Naive thymus-derived CD8-positive, alpha-beta T cell (primary cell): ENCODE results near the gene UCP3. TPM values are rescaled to one million over a fixed set of nuclear protein-coding genes. Genes with fewer than 3 reads are reported as not detected.
A peak's percentile ranks its signal among the peaks of the same experiment; 100 is the strongest.

Experiments used
- ATAC-seq, 2 donors: fragments of 150-1000 bp; cut with Tn5 transposase in 1 of 2; sonication (Bioruptor Pico), chemical (Tn5 transposase) in 1 of 2; 1 replicate in 1 of 2; 2 replicates in 1 of 2; pipeline ENCODE4 v1.10.0; 2021; ENCODE audit warnings: mild to moderate bottlenecking in 2 of 2, moderate library complexity in 2 of 2
- POLR2A ChIA-PET: fragments of 350-600 bp; sonication (Branson Sonifier 250); formaldehyde crosslinking; loops from one replicate; lab custom pipeline; 2021; ENCODE audit warnings: antibody characterized with exemption; lab: Charles Lee
- DNase-seq, 10 donors: peaks; one replicate each; pipeline versions ENCODE4 v3.0.0 to v3.0.0-alpha.2; 2020 to 2022
- H3K27ac Mint-ChIP-seq, 10 donors: one replicate each; pipeline ENCODE4 v1.8.0; 2020 to 2022; ENCODE audit warnings: mild to moderate bottlenecking in 10 of 10, mixed read lengths in 10 of 10, moderate library complexity in 4 of 10, inconsistent platforms in 1 of 10
- H3K27me3 Mint-ChIP-seq, 5 donors: one replicate each; pipeline ENCODE4 v1.8.0; 2021 to 2022; ENCODE audit warnings: mixed read lengths in 5 of 5
- H3K36me3 Mint-ChIP-seq, 3 donors: one replicate each; pipeline ENCODE4 v1.8.0; 2020 to 2022; ENCODE audit warnings: mixed read lengths in 3 of 3, mild to moderate bottlenecking in 2 of 3, inconsistent platforms in 1 of 3
- H3K4me1 Mint-ChIP-seq, 4 donors: one replicate each; pipeline ENCODE4 v1.8.0; 2021 to 2022; ENCODE audit warnings: mixed read lengths in 4 of 4
- H3K4me3 Mint-ChIP-seq, 10 donors: one replicate each; pipeline ENCODE4 v1.8.0; 2020 to 2022; ENCODE audit warnings: mild to moderate bottlenecking in 10 of 10, mixed read lengths in 10 of 10, moderate library complexity in 6 of 10, inconsistent platforms in 1 of 10
- H3K9me3 Mint-ChIP-seq, 9 donors: one replicate each; pipeline ENCODE4 v1.8.0; 2020 to 2022; ENCODE audit warnings: mixed read lengths in 9 of 9, mild to moderate bottlenecking in 3 of 9, inconsistent platforms in 1 of 9, moderate library complexity in 1 of 9
- polyA plus RNA-seq, 3 donors: library from polyadenylated mRNA; unstranded; fragments of 300-500 nt; fragmentation: Illumina TruSeq; gene quantifications; one replicate each; pipeline ENCODE4 v1.2.3, GENCODE V29; 2021
- total RNA-seq, 8 experiments: library from RNA in 2 of 8; stranded (reverse) in 2 of 8; gene quantifications; one replicate each; pipeline ENCODE4 v1.2.3 and lab custom pipeline; 2021 to 2026

Gene UCP3
- total and polyA plus RNA-seq, 5 experiments from 2014 or later = 0.50 to 7.5 (median 3.8) TPM; not detected in 1

DNA sequence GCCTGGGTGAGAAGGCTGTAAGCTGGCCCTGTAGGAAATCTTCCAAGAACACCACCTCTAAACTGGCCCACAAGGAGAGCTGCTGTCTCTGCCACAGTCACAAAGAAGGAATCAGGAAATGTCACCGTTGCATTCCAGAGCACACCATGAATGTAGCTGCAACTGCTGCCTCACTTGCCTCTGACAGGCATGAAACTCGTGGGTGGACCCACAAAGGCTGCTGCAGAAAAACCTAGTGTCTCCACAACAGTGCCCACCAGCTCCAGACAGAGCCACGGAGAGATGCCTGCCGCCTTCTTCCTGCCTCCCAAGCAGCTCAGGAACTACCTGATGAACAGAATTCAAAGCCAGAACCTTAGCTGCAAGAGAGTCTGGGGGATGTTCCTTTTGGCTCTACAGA, 47.6 kb downstream of the UCP3 start:
- DNase-seq = no peak
- Mint-ChIP-seq H3K27ac (peak overlapping the region in 2 of 10 donors; percentile 44 to 63), H3K9me3 (no peaks in the 10 kb centered on the region), H3K36me3 (no peaks in the 10 kb centered on the region), H3K4me1 (peaks cover 13 to 30% (median 21%) of the 10 kb centered on the region in 4 donors), H3K4me3 (no peak overlapping the region), H3K27me3 (peaks cover 2 to 15% (median 6%) of the 10 kb centered on the region in 5 donors)
- no peak for ATAC-seq
- POLR2A ChIA-PET = no interaction called here

DNA sequence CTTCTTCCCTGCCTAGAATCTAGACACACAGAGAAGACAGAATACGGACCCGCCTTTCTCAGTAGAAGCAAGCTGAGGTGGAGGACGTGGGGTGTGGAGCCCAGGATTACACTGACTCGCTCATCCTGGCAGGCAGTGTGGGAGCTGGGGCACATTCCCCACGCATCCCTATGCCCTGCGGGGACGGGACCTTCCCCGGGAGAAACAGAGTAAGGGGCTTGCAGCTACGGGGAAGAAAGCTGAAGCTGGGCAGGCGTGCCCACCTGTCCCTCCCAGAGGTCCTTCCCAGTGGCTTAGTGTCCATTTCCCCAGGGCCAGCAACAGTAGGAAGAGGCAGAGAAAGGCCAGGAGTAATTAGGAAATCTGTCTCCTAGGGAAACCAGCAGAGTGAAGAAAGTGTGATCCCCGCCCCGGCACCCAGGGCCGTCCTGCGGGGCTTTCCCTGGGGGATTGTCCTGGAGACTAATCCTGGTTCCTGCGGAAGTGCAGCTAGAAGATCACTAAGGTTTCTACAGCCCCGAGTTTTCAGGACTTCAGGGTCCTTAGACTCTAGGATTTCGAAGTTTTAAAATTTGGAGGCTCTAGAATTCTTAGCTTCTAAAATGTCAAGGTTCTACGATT, 50.3 kb downstream of the UCP3 start:
- H3K27ac Mint-ChIP-seq = peak overlapping the region in 1 of 10 donors; percentile 43
- ATAC-seq (no peak), DNase-seq (no peak)
- H3K4me3 Mint-ChIP-seq = no peak overlapping the region
- POLR2A ChIA-PET = interaction anchor here (2.3 kb wide), 1 partner anchor 9 kb away, joined by 7 read pairs; no protein-coding TSS in a partner anchor
- H3K4me1 Mint-ChIP-seq = peaks cover 0 to 12% (median 7%) of the 10 kb centered on the region in 4 donors
- H3K36me3 Mint-ChIP-seq = no peaks in the 10 kb centered on the region
- H3K27me3 Mint-ChIP-seq = peaks cover 4 to 22% (median 13%) of the 10 kb centered on the region in 5 donors
- no peaks in the 10 kb centered on the region for H3K9me3 Mint-ChIP-seq

DNA sequence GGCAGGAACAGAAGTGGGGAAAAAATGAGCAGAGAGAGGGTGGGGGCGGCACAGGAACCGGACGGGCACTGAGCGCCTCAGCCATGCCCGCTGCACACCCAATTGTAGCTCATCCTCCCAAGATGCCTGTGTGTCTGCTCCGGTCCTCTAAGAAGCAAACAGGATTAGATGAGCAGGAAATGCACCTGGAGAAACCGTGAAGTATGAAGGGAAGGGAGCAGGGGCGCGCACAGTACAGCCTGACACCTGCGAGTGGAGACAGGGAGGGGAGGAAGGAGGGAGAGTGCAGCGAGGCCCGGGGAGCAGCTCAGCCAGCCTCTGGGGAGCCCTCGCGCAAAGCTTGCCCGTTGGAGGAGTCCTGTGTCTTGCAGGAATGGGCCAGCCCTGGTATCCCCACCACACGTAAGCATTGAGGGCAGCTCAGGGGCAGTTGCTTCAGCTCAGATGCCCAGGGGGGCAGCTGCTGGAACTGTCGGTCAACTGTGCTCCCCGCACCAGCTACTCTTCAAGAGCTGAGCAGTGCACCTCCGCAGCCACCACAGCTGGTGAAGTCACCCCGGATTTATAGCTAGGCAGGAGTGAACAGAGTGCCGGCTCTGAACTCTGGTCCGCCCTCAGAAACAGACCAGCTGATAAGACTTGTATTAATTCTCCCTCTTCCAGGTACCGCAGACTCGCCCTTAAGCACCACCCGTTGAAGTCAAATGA, 51.1 kb downstream of the UCP3 start:
- Mint-ChIP-seq H3K27ac (peak overlapping the region in 1 of 10 donors; percentile 68), H3K4me3 (peak overlapping the region in 7 of 10 donors; percentile 11 to 80 (median 46)), H3K9me3 (no peaks in the 10 kb centered on the region), H3K27me3 (peaks cover 4 to 22% (median 13%) of the 10 kb centered on the region in 5 donors), H3K4me1 (peaks cover 0 to 12% (median 7%) of the 10 kb centered on the region in 4 donors), H3K36me3 (no peaks in the 10 kb centered on the region)
- POLR2A ChIA-PET = interaction anchor here (2.3 kb wide), 1 partner anchor 10 kb away, joined by 7 read pairs; no protein-coding TSS in a partner anchor
- DNase-seq (no peak), ATAC-seq (peak; percentile 33 to 37)

DNA sequence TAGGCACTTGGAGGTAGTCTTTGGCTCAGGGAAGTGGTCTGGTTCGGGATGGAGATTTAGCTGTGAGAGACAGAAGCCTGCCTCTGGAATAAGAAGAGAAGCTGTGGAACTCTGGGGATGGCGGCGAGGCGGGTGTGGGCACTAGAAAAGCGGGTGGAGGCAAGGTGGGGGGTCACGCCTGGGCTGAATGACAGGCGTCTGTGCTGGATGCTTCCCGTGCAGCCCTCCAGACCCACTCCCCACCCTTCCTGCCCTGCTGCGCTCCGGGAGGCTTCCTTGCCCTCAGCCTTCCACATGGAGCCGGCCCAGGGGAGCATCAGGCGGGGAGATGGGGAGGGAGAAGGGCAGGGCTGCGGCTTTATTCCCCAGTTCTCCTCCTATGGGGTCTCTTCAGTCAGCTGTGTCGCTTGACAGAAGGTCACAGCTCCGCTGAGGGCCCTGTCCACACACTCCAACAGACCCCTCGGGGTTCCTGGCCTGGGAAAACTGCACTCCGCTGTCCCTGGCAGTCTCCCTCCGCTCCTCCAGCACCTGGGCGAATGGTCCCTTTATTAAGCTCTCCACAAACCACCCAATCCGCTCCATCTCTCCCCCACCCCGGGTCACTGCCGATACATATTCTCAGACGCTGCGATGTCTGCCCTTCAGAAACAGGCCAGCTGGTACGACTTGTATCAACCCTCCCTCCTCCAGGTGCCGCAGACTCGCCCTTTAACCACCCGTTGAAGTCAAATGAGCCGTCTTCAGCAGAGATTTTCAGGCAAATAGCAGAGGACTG, 51.8 kb downstream of the UCP3 start:
- Mint-ChIP-seq H3K36me3 (no peaks in the 10 kb centered on the region), H3K4me3 (peak overlapping the region in 7 of 10 donors; percentile 11 to 80 (median 46)), H3K9me3 (no peaks in the 10 kb centered on the region), H3K4me1 (peaks cover 0 to 12% (median 7%) of the 10 kb centered on the region in 4 donors), H3K27ac (peak overlapping the region in 3 of 10 donors; percentile 35 to 68 (median 67)), H3K27me3 (peaks cover 4 to 22% (median 13%) of the 10 kb centered on the region in 5 donors)
- ATAC-seq (peak in 1 of 2 donors; percentile 10), DNase-seq (no peak)
- POLR2A ChIA-PET = interaction anchor here (0.6 to 2.3 kb wide), 2 partner anchors 10 to 37 kb away, joined by 3 to 7 read pairs; no protein-coding TSS in a partner anchor

DNA sequence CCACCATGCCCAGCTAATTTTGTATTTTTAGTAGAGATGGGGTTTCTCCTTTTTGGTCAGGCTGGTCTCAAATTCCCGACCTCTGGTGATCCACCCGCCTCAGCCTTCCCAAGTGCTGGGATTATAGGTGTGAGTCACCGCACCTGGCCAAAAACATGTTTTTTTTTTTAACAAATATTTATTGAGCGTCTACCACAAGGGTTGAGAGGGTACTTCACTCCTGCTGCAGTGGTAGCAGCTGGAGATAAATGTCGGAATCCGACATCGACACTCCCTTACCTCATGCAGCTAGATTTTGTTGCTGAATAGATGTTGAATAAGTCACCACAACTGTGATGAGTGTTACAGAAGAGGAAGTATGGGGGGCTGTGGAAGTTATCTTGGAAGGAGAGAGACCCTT, 57.1 kb downstream of the UCP3 start:
- Mint-ChIP-seq H3K27ac (peak overlapping the region in 1 of 10 donors; percentile 12), H3K4me3 (no peak overlapping the region), H3K36me3 (no peaks in the 10 kb centered on the region), H3K4me1 (peaks cover 0 to 4% (median 2%) of the 10 kb centered on the region in 4 donors), H3K9me3 (no peaks in the 10 kb centered on the region), H3K27me3 (peaks cover 2 to 12% (median 9%) of the 10 kb centered on the region in 5 donors)
- ATAC-seq = no peak
- DNase-seq = no peak
- POLR2A ChIA-PET = no interaction called here

DNA sequence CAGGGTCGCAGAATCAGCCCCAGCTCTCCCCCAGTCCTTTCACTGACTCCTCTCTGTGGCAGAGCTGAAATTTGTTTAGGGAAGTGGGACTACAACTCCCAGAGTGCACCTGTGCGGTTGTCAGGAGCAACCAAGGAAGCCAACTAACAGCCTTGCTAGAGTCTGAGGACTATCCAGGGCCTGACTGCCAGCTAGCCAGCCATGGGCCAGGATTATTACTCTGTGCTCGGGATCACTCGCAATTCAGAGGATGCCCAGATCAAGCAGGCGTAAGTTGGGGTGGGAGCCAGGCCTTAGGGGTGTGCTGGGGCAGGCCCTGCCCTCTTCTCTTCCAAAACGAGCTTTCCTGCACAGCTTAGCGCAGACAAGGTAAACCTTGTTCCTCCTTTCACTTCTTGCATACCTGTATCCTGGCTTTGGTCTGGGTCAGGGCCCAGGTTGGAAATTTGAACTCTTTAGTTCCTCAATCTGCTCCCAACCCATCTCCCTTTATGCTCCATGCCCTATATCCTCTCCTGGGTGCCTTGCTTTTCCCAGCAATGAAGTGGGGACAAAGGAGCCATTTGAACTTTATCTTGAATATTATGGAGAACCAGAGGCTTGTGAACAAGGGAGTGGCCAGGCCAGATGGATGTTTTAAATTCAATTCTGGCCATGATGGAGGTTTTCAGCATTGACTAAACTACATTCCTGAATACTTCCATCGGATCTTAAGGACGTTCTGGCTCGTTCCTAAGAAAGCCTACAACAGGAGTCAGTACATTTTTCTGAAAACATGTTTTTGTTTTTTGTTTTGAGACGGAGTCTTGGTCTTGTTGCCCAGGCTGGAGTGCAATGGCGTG, 57.8 kb downstream of the UCP3 start, which contains the start of gene DNAJB13:
TSS of gene DNAJB13 (plus strand) at position 158 of the 842 bp plus-strand sequence. CDS start at position 202, 44 bp downstream.
- no peaks in the 10 kb centered on the region for H3K36me3 Mint-ChIP-seq
- H3K27ac Mint-ChIP-seq = peak within 1 kb of the TSS in 3 of 10 donors; percentile 12 to 65 (median 62)
- peaks cover 0 to 3% (median under 1%) of the 10 kb centered on the region in 4 donors for H3K4me1 Mint-ChIP-seq
- no peak within 1 kb of the TSS for H3K4me3 Mint-ChIP-seq
- POLR2A ChIA-PET = no interaction called here
- no peak for ATAC-seq
- no peaks in the 10 kb centered on the region for H3K9me3 Mint-ChIP-seq
- H3K27me3 Mint-ChIP-seq = peaks cover 0 to 9% (median 5%) of the 10 kb centered on the region in 5 donors
- DNase-seq = peak in 1 of 10 donors; percentile 21

Other genes starting within 250 kb of the UCP3 start
- 10 to 100 TPM; 82.8 to 88.5 TPM for gene RAB6A, start 248.0 kb downstream of the UCP3 start, total RNA-seq
- gene RAB6A, start 248.0 kb downstream of the UCP3 start, polyA plus RNA-seq = 10 to 100 TPM; 79.3 to 94.3 (median 92.6) TPM
- 10 to 100 TPM; 26.6 to 28.6 TPM for gene MRPL48, start 221.2 kb downstream of the UCP3 start, total RNA-seq
- 10 to 100 TPM; 73.9 to 85.2 (median 74.6) TPM for gene MRPL48, start 221.2 kb downstream of the UCP3 start, polyA plus RNA-seq
- gene COA4, start 132.2 kb downstream of the UCP3 start, total RNA-seq = 10 to 100 TPM; 62.4 to 77.3 TPM
- gene COA4, start 132.2 kb downstream of the UCP3 start, polyA plus RNA-seq = 10 to 100 TPM; 48.1 to 66.8 (median 61.4) TPM
- gene PAAF1, start 132.1 kb downstream of the UCP3 start, total RNA-seq = 10 to 100 TPM; 20.4 to 24.6 TPM
- 10 to 100 TPM; 17.7 to 30.4 (median 23.9) TPM for gene PAAF1, start 132.1 kb downstream of the UCP3 start, polyA plus RNA-seq
- gene DNAJB13, start 58.1 kb downstream of the UCP3 start, total RNA-seq = under 1 TPM; 0.22 to 0.60 TPM
- gene DNAJB13, start 58.1 kb downstream of the UCP3 start, polyA plus RNA-seq = under 1 TPM; 0.16 to 0.51 (median 0.46) TPM
- gene UCP2, start 26.2 kb downstream of the UCP3 start, total RNA-seq = 100 to 1,000 TPM; 388 to 396 TPM
- 1,000 to 10,000 TPM in 2 of 3 donors, 100 to 1,000 TPM in 1; 998 to 1,325 (median 1,191) TPM for gene UCP2, start 26.2 kb downstream of the UCP3 start, polyA plus RNA-seq
- 10 to 100 TPM; 31.1 to 42.5 TPM for gene C2CD3, start 161.9 kb upstream of the UCP3 start, total RNA-seq
- gene C2CD3, start 161.9 kb upstream of the UCP3 start, polyA plus RNA-seq = 10 to 100 TPM in 1 of 3 donors, 1 to 10 TPM in 2; 4.1 to 12.1 (median 6.2) TPM
- 10 to 100 TPM; 14.0 to 23.7 TPM for gene PPME1, start 162.2 kb upstream of the UCP3 start, total RNA-seq
- gene PPME1, start 162.2 kb upstream of the UCP3 start, polyA plus RNA-seq = 10 to 100 TPM; 10.3 to 14.2 (median 10.9) TPM